ENCODE measurements around the gene MKI67. TPM values are rescaled to one million over a fixed set of nuclear protein-coding genes. Genes with fewer than 3 reads are reported as not detected.

Gene MKI67
- total RNA-seq, 1 donor from 2014 or later = 40.6 TPM

DNA sequence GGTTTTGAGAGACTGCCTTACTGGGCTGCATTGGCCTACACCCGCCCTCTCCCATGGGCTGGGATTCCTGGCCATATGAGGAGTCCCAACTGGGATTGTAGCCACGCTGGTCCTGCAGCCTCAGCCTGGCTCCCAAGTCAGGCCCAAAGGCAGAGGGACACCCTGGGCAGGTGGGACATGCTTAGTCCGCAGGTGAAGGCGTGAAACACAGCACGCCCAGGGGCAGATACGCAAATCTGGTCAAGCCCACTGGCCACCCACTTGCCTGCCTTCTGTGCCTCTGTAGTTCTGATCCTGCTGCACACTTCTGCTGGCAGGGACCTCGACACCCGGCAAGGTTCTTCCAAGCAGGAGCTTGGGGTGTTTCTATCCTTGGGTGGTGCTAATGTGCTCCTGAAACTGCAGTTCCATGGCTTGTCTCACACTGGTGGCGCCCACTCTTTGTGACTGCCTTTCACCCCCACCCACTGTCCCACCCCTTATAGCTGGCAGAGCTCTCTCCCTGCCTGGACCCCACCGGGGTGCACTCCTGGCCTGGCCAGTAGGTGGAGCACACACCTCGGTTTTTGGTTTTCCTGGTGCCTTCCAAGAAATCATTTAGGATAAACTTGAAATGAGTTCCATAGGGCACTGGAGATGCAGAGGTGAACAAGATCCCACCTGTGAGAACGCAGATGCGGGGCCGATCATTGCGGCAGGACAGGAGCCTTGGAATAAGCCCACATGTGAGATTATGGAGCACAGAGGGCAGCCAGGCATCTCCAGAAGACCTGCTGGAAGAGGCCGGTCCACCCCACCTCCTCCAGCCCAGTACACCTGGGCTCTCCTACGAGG is 47.9 kb downstream of the MKI67 start:
- no peak for DNase-seq (ENCODE audit: low read depth)
- TF ChIP-seq, protein P1, sequence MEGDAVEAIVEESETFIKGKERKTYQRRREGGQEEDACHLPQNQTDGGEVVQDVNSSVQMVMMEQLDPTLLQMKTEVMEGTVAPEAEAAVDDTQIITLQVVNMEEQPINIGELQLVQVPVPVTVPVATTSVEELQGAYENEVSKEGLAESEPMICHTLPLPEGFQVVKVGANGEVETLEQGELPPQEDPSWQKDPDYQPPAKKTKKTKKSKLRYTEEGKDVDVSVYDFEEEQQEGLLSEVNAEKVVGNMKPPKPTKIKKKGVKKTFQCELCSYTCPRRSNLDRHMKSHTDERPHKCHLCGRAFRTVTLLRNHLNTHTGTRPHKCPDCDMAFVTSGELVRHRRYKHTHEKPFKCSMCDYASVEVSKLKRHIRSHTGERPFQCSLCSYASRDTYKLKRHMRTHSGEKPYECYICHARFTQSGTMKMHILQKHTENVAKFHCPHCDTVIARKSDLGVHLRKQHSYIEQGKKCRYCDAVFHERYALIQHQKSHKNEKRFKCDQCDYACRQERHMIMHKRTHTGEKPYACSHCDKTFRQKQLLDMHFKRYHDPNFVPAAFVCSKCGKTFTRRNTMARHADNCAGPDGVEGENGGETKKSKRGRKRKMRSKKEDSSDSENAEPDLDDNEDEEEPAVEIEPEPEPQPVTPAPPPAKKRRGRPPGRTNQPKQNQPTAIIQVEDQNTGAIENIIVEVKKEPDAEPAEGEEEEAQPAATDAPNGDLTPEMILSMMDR (conservative IDR thresholded peaks at IDR 0.05; ENCODE audit: low read depth, low read length) = peak; percentile 86
- no peak overlapping the region for H3K4me3 ChIP-seq (ENCODE audit: low read depth, low read length)

DNA sequence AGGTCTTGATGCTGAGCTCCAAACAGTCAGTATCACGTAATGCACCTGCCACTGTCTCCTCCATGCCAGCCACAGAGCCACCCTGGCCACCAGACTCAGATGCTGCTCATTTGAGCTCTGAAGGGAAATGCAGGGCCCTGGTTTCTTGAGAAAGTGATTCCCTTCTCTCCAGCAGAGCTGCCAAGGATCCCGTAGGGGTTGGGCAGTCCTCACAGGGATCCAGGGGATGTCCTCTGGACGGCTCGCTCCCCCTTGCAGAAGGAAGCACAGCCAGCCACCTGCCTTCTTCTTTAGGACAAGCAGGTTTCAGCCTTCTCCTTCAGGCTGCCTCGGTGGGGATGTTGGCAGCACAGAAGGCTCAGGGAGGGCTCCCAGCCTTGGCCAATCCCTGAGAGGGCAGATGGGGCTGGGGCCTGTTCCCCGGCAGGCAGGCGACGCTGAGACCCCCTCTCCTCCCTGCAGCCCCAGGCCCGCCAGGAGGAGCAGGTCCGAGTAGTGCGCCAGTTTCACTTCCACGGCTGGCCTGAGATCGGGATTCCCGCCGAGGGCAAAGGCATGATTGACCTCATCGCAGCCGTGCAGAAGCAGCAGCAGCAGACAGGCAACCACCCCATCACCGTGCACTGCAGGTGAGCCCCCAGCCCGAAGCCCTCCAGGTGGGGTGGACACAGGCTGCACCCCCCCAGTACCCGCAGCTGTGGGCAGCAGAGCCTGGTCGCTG is 48.9 kb downstream of the MKI67 start:
- no peak overlapping the region for H3K4me3 ChIP-seq (ENCODE audit: low read depth, low read length)
- DNase-seq (ENCODE audit: low read depth) = no peak
- TF ChIP-seq, protein P1 (conservative IDR thresholded peaks at IDR 0.05; ENCODE audit: low read depth, low read length) = no peak

DNA sequence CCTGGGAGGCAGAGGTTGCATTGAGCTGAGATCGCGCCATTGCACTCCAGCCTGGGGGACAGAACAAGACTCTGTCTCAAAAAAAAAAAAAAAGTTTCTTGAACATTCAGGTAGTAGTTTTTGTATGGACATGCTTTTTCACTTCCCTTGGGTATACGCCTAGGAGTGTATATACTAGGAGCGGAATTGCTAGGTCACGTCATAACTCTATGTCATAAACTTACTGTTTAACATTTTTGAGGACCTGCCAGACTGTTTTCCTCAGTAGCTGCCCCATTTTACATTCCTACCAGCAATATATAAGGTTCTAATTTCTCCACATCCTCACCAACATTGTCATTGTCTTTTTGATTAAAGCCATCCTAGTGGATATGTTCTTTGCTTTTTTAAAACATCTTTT is 51.6 kb downstream of the MKI67 start:
- DNase-seq (ENCODE audit: low read depth) = no peak
- TF ChIP-seq, protein P1 (conservative IDR thresholded peaks at IDR 0.05; ENCODE audit: low read depth, low read length) = no peak
- no peak overlapping the region for H3K4me3 ChIP-seq (ENCODE audit: low read depth, low read length)

DNA sequence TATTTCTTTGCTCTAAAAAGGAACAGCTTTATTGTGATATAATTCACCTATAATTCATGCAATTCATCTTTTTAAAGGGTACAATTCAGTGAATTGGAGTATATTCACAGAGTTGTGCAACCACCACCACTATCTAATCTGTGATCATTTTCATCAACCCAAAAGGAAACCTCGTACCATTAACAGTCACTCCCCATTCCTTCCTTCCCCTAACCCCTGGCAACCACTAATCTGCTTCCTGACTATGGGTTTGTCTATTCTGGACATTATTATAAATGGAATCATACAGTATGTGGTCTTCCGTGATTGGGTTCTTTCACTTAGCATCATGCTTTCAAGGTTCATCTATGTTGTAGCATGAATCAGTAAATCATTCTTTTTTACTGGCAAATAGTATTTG is 52.3 kb downstream of the MKI67 start:
- no peak for DNase-seq (ENCODE audit: low read depth)

DNA sequence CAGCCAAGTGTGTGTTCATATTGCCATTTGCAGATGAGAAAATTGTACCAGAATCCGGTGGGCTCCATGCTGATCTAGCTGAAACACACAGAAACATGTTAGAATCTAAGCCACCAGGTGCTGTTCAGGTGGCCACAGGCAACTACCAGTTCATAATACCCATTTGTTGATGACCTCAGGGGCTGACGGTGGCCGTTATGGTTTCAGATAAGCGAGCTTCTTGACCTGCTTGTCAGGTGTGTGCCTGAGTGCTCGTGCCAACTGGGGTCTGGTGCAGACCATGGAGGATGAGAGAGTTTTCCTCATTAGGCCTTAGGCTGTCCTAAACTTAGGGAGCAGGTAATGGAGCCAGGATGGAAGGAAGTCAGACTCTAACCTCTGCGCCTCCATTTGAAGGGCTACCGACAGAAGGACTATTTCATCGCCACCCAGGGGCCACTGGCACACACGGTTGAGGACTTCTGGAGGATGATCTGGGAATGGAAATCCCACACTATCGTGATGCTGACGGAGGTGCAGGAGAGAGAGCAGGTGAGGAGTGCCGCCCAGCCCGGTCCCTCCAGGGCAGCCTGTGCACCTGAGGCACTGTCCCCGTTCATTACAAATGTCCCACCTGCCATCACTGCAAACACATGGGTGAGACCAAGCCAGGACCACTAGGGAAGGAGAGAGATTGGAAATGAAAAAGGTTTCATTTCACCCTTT is 53.1 kb downstream of the MKI67 start:
- no peak for DNase-seq (ENCODE audit: low read depth)
- H3K4me3 ChIP-seq (ENCODE audit: low read depth, low read length) = no peak overlapping the region
- TF ChIP-seq, protein P1 (conservative IDR thresholded peaks at IDR 0.05; ENCODE audit: low read depth, low read length) = no peak

More for the DNA sequence above, 52.3 kb downstream of the MKI67 start:
- no peak overlapping the region for H3K4me3 ChIP-seq (ENCODE audit: low read depth, low read length)
- TF ChIP-seq, protein P1 (conservative IDR thresholded peaks at IDR 0.05; ENCODE audit: low read depth, low read length) = no peak

DNA sequence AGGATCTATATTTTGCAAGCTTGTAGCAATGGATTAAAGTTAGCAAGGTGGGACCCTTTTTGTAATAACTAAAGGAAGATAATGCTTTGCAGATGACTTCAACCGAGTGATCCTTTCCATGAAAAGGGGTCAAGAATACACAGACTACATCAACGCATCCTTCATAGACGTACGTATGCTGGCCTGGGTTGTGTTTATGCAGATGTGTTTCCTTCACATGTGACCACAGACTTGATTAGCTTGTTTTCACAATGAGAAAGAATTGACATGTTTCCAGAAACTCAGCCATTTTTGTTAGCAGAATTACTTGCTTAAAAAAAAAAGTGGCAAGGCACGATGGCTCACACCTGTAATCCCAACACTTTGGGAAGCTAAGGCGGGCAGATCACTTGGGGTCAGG is 54.2 kb downstream of the MKI67 start:
- H3K4me3 ChIP-seq (ENCODE audit: low read depth, low read length) = no peak overlapping the region
- TF ChIP-seq, protein P1 (conservative IDR thresholded peaks at IDR 0.05; ENCODE audit: low read depth, low read length) = no peak
- DNase-seq (ENCODE audit: low read depth) = no peak
